GM12801 (cell line): ENCODE results near the gene PTCH1.

Experiments
- CTCF ChIP-seq: IDR thresholded peaks from one replicate; pipeline ENCODE4 v1.5.1; 2011; ENCODE audit warnings: control low read depth; ENCODE audit not compliant: insufficient read length; ENCODE audit errors: extremely low read depth

The PTCH1 gene

DNA sequence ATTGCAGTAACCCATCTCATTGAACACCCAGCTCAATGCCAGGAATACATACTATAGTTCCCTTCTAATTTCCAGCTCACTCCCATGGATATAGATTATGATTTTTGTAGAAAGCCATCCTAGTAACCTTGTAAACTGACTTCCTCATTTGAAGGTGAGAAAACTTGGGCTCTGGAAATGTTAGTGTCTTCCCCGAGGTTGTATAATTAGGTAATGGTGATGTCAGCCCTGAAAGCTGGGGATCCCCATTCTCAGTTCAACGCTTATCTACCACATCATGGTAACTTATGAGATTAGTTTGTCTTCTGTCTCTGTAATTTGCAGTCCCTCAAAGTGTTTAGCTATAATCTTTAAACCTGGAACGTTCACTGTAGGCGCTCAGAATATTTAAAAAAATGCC is 34.6 kb upstream of the PTCH1 start:
- TF ChIP-seq CTCF: no peak

GRCh38 chr9:95545831-95546567 is 29.2 kb upstream of the PTCH1 start:
- no peak for TF ChIP-seq CTCF

DNA sequence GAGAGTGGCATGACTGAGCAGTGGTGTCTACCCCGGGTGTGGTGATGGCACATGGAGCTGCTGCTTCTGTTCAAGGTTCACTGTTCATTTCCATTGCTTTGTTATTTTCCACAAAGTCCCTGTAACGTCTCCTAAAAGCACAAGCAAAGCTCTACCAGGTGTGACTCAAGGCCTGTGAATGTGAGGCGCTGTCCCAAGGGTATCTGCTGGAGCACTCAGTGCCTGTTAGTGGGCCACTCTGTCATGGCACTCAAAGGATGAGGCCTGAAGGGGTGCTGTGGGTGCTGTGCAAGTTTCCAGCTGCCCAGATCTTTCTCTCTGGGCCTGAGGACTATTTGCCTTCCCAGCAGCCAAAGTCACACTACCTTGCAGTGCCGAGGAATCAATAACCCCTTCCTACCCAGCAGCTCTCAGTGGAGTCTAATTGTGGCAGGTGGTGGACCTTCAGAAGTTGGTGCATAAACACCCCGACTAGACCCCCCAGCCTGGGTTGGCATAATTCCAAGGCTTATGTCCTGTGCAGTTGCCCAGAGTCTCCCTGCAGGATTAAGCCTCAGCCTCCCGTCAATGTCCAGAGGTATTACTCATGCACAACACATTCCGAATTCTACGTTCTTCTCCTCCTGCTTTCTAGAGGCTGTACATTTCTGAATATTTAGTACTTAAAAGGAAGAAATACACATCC is 17.4 kb upstream of the PTCH1 start:
- no peak for TF ChIP-seq CTCF

- no peak for TF ChIP-seq CTCF
Observed at GRCh38 chr9:95529910-95530309, 13.1 kb upstream of the PTCH1 start.

DNA sequence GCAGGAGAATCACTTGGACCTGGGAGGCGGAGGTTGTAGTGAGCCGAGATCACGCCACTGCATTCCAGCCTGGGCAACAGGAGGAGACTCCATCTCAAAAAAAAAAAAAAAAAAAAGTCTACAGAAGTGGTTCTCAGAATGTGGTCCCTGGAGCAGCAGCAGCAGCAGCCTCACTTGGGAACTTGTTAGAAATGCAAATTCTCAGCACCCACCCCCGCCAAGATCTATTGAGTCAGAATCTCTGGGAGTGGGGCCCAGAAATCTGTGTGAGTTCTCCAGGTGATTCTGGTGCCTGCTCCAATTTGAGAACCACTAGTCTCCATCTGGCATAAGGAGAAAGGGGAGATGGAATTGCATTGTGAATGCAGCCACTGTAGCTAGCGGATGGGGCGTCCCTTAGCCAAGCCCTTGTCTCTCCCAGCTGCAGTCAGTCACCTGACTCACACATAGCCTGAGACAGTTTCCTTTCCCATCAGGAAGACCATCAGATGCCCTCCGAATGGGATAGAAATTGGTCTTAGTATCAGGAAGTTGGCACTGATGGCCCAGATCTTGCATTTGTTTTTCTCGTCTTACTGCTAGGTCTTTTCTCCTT is 12.2 kb upstream of the PTCH1 start:
- no peak for TF ChIP-seq CTCF

DNA sequence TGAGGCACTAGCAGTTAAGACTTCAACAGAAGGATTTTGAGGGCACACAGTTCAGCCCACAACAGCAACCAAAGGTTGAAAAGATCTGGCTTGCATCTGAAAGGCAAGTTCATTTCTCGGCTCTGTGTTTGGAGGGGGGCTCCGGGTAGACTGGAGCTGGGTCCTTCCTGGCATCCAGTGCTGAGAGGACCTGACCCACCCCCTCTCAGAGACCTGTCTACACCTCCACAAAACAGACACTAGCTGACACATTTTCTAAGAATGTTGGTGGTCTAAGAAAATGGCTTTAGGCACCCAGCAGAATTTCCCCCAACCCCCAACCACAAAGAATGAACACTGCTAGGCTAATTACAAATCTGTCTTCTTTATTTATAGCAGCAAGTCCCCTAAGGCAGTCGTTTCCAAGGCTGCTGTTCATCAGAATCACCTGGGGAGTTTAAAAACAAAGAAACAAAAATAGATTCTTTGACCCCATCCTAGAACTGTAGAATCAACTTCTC is 6.2 kb upstream of the PTCH1 start:
- TF ChIP-seq CTCF: no peak

GRCh38 chr9:95521699-95522098 is 4.9 kb upstream of the PTCH1 start:
- no peak for TF ChIP-seq CTCF
